GM21723 (cell line): ENCODE measurements around the gene BTBD9.
A peak's percentile ranks its signal among the peaks of the same experiment; 100 is the strongest.

Source experiments
- ATAC-seq: cut with Tn5 transposase; IDR thresholded peaks from one replicate; pipeline ENCODE4 v1.9.1; 2021; ENCODE audit warnings: mild to moderate bottlenecking, moderate library complexity; ENCODE audit not compliant: unreplicated experiment

BTBD9 gene

DNA sequence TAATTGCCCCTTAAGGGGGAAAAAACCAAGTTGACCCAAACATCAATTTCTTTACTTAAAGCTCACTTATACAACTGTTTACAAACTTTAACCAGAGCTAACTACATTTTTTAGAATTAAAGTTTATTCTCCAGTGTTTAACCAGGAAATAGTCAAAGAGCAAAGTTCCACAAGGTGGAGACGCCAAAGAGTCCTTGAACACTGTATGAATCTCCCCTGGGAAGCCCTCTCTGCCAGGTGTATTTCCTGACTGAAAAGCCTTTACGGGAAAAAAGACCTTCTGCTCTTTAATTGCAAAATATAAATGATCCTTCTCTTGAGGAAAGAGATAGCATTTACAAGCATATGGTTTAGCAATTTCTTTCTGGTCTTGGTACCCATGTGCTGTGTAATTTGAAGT is 36.2 kb downstream of the BTBD9 start:
- no peak for ATAC-seq

DNA sequence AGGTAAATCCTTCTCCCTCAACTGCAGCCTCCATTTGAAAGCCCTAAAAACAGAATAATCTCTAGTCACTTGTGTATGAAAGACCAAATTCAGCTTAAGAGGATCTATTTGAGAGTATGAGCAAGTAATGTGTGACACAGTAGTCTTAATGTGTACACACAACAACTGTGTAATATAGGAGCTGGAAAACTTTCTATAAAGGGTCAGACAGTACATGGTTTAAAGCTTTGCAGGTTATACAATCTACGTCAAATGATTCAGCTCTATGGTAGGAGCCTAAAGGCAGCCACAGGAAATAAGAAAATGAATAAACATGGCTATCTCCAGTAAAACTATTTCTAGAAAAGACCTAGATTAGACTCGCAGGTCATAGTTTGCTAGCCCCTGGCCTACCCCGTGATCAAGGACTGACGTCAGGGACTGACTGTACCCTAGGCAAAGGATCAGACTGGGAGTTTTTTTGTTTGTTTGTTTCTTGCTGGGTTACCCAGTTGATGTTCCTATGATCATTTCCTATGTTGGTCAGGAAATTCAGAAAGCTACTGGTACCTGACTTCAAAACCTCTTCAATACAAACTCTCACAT is 39.7 kb downstream of the BTBD9 start:
- ATAC-seq = no peak

DNA sequence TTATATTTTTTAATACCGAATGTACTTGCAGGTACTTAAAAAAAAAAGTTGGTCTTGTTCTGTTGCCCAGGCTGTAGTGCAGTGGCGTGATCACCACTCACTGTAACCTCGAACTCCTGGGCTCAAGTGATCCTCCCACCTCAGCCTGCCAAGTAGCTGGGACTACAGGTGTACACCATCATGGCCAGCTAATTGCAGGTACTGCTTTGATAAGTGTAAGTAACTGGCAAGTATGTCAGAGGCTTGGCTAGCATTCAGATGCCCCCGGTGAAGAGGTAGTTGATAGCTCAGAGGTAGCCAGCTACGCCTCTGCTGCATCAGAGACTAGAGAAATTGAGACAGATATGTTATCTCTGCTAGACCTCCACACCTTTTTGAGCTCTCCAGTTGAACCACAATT is 40.5 kb downstream of the BTBD9 start:
- no peak for ATAC-seq

DNA sequence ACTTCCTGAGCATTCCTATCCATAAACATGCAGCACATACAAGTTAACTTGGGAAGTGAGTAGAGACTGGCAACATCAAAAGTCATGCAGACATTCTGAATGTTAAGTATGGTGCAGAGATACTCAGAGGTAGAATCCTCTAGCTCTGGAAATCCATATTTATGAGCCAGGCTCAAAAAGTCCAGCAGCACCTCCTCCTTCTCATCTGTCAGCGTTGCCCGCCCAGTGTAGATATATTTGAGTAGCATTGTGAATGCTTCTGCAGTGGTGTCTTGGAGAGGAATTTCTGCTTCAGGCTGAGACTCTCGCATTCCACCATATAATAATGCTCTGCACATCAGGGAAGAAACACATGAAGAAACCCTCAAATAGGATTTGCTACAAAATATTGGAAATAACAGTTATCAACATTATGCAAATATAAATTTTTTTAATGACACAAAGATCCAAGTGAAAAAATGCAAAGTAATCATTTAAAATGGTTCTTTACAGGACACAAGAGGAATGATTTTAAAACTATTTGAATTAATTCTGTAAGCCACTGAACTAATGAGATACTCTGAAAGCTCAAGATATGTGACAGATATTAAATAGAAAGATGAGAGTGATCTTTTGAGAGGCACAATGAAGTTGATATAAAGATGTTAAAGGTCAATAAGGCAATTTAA is 45.6 kb downstream of the BTBD9 start:
- ATAC-seq = no peak

DNA sequence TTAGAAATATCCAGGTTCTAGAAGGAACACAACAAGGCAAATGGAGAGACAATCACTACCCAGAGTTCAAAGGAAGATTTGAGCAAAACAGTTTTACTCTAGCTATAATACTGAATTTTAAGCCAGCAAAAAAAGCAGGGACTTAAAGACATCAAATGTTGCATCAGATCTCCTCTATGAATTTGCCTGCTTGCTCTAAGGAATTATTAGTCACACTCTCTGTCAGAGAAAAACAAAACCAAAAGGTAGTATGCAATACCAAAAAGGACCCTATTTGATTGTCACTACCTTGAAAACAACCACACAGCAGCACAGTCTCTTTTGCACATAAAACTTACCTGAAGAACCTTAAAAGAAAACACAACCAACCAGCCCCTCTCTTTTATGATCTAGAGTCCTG is 46.3 kb downstream of the BTBD9 start:
- no peak for ATAC-seq

DNA sequence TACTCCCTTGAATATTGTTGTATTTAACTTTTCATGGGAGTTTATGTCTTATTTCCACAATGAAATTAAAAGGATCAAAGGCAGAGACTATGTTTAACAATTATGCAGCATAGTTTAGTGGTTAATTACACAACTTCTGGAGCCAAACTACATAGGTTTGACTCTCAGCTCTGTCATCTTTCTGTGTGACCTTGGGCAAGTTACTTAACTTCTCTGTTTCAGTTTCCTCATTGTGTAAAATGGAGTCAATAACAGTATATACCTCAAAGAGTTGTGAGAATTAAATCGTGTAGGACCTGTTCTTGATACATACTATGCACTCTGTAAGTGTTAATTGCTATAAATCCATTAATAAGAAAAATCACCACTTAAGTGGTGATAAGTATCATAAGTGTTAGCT is 48.3 kb downstream of the BTBD9 start:
- no peak for ATAC-seq

DNA sequence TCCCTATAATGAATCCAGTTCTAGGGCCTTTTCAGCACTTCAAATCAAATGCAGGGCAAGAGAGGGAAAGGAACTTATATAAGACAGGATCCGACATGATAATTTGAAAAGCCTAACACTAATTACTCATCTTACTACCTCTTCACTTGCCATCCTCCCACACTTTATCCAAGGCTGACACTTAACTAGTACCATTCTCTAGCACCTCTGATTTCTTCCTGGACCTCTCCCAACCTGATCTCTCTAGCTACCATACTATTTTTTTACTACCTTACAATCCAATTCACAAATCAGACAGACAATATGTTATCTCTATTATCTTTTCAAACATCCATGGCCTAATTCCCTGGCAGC is 50.4 kb downstream of the BTBD9 start:
- no peak for ATAC-seq

DNA sequence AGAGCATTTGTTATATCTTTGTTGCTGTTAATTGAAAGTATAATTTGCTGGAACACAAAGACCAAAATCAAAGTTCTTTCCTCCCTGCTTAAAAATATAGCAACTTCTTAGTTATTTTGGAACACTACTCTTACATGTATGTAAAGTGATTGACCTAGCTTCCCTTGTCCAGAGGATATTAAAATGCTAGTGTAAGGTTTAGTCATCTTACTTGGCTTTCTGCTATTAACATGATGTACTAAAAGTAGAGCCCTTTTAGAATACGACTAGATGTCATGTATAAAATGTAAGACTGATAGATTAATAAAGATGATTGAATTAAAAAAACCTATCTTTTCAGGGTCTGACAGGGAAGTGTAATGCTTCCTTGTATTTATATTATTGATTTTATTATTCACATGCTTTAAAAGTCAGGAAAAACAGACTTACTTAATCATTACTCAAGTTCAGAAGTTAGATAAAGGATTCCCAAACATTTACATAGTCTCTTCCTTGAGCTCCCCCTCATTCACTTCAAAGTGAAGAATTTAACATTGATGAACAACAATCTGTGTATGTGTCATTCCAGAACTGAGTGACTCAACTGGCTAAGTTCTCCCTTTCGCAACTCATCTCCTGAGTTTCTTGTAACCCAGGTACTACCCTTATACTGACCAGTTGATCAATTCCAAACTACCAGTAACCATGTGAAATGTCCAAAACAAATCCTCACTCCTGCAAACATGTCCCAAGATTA is 50.9 kb downstream of the BTBD9 start:
- no peak for ATAC-seq

DNA sequence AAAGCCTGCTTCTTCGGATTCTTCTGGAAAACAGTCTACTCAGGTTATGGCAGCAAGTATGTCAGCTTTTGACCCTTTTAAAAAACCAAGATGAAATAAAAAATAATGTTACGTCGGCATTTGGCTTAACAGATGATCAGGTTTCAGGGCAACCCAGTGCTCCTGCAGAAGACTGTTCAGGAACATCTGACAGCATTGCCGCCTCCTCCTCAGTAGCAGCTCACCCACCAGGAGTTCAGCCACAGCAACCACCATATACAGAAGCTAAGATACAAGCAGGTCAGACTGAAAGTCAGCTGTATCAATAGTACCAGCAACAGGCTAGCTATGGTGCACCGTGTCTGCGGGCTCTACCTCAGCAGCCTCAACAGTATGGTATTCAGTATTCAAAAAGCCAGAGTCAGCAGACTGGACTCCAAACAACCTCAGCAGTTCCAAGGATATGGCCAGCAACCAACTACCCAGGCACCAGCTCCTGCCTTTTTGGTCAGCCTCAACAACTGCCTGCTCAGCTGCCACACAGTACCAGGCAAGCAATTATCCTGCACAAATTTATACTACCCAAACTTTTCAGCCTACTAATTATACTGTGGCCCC is 51.9 kb downstream of the BTBD9 start:
- ATAC-seq = no peak

DNA sequence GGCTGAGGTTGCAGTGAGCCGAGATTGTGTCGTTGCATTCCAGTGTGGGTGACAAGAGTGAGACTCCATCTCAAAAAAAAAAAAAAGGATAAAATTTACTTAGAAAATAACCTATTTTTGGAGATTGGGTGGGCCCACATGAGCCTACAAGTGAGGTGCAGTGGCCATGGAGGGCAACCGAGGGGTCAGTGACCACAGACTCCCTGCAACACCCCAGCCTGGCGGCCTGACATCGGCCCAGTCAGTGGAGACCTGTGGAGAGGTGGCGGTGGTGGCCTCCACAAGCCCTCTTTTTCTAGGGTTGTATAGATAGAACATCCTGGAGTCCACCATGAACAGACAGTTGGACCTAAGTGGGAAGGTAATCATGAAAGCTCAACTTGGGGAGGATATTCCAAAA is 52.7 kb downstream of the BTBD9 start:
- no peak for ATAC-seq

DNA sequence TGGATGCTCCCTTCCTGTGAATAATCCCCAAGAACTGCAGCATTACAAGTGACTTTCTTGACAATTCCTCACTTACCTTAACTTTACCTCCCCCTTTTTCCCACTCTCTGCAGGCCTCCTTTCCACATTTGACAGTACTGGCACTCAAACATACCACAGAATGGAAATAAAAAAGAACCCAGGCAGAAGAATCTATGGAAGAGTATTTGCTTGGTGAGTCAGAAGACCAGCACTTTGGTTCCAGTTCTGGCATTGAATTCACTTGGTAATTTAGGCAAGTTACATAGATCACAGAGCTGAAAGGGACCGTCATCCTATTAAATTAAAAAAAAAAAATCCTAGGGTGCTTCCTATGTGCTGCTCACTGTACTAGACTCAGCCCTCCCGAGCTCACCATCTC is 55.0 kb downstream of the BTBD9 start:
- ATAC-seq = no peak

DNA sequence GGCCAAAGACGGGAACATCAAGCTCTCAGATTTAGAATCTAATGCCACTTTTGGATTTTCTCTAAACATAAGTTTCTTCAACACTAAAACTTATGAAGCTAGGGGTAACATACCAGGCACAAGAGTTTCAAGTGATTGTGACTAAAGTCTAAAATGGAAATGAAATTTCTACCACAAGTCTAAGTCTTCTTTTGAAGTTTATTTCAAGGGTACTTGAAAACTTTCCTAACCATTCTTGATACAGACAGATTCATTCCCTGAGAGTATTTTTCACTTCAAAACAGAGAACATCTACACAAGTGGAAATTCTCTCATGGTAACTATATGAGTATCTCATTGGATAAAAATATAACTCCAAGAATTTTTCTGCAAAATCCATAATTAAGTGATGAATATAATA is 56.2 kb downstream of the BTBD9 start:
- no peak for ATAC-seq

DNA sequence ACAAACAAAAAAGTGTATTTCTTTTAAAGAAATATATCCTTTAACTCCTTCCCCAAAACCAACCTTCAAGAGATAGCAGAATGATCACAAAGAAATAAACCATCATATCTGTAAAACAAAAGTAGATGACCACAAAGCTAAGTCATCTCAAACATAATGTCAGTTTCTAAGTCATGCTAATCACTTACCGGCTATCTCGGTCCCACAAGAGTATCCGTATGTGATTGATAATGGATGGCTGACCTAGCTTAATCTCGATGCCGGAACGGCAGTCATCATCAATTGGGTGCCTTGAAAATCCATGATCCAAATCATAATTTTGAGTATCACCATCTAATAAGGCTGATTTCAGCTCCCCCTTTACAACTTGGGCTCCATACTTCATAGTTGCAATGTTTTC is 59.7 kb downstream of the BTBD9 start:
- ATAC-seq = no peak

DNA sequence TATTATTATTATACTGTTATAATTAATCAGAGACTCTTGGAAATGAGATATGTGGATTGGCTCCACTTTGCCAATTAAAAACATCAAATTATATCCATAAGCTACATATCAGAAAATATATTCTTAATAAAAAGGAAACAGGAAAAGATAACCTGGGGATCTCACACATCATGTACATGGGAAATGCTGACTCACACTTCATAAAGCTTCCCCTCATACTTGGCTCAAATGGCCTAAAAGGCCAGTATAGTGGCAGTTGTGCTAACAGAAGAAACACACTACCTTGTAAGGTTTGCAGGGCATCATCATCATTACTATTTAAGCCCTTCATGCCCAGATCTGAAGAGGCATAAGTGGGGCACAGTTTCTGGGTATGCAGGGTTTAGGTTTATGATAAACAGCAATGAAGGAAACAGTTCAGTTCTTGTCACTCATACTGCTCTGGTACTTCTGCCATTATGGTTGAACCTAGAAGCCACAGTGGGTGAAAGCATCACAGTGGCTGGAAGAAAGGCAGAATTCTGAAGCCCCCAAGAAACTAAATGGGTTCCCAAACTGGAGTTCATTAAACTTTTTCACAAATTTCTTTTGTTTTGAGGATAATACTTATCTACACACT is 60.6 kb downstream of the BTBD9 start:
- no peak for ATAC-seq

DNA sequence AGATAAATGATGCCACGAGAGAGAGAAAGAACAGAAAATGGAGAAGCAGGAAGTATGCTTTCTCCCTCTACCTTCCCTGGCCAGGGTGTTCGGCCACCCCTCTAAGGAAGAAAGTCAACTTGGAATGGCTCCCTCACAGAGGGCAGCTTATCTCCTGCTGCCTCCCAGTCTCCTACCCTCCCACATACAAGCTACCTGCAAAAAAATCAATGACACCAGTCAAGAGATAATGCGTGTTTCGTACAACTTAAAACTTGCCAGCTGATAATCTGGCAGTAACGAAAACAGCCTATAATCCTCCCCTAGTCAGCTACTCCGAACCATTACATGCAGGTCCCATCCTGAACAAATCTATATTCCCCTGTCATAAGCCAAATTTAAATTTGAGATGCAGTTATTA is 61.7 kb downstream of the BTBD9 start:
- no peak for ATAC-seq

DNA sequence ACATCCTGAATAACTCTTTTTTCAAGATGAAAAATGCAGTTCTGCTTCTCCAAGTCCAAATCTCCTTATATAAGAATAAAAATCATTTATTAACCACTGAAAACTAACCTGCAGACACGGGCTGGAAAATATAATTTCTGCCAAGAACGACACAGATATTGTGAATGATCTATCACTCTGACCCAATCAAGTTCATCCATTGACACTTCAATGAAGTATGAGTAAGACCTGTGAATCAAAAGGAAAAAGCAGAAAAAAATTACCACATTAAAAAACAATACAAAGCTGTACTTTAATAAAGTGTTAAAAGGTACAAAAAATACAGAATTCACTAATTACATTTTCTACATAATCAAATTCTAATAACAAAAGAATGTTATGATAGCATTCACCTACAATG is 62.2 kb downstream of the BTBD9 start:
- no peak for ATAC-seq

DNA sequence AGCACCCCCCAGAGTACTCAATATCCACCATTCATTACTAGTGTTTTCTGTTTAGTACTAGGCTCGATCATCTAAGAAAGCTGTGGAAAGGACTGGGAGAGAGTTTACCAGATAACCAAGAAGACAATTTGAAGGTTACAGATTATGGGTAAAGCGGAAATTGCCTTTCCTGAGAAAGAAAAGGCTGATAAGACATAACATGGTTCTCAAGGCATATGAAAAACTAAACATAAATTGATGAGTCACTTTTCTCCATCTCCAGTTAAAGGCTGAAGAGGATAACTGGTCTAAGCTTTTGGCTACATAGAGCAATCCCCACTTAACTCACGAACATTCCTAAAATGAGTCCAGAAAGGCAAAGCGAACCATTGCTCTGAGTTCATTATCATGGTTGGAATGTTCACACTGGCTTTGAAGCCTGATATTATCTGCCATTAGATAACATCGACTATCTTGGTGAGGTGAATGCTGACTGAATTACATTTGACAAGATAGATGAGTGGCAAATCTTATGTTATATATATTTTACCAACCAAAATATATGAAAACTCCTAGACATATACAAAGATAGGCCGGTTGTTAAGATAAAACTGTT is 65.8 kb downstream of the BTBD9 start:
- ATAC-seq = no peak

DNA sequence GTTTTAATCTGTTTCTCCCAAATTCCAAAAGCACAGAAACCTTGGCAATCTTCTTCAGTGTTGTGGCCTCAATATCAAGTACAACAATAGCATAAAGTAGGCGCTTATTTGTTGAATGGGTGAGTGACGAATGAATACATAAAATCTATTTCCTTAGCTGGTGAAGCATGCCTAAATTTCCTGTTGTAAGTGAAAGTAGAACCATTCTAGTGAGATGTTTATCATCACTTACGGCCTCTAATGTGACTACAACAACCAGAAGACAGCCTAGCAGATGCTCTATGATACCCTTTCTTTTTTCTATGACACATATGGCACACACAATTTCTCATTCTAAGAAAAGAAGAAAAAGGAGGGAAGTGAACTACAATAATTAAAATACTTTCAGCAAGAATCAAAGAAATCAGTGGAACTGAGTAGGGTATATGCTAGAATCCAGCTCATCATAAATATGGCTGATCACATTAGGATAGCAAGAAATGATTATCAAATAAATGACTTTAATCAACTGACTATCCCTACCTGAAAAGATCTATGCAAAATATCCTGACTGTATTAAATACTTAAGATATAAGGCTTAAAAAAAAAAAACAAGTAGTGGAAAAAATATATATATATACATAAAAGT is 67.4 kb downstream of the BTBD9 start:
- ATAC-seq = peak; percentile 79

DNA sequence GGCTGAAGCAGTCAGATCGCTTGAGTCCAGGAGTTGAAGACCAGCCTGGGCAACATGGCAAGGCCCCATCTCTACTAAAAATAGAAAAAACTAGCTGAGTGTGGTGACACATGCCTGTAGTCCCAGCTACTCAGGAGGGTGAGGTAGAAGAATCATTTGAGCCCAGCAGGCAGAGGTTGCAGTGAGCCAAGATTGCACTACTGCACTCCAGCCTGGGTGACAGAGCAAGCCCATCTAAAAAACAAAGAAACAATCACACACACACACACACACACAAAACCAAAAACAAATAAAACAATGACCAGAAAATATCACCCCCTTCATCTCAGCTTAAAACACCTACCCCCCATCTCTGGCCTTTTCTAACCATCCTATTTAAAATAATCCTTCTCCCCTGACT is 68.0 kb downstream of the BTBD9 start:
- no peak for ATAC-seq

DNA sequence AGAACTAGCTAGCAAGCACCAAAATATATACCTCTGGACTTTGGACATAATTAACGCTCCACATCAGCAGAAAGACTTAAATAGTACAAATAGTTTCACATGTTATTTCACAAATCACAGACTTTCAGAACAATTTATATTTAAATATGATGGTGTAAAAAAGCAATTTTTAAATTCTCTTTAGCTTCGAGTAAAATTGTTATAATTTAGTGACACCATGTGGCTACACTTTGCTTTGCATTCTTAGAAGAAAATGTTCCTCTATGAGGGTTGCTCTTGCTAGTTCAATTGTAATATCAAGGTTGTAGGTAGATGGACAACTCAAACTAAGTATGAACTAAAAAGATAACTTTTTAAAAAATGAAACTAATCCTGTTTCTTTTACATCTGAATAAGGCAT is 69.0 kb downstream of the BTBD9 start:
- ATAC-seq = no peak

DNA sequence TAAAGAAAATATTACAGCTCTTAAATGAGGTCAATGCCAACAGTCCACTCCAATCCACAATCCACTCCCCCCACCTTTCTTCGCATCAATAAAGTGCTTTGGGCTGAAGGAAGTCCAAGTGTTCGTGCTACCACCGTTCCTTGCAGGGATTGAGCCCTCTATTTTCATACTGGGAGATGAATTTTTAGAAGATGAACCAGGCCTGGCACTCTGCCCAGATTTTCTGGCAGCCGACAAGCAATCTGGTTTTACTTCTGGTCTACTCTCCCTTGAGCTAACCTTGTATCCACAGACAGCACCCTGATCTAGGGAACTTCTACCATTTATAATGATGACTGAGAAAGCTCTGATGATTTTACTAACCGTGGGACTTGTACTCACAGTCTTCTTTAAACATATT is 72.3 kb downstream of the BTBD9 start:
- ATAC-seq = no peak
